Brain pericyte (primary cell): ENCODE measurements around the gene GTSE1.
"Not testable (repeated sequence)": the region's sequence is repeated elsewhere in the genome, so short reads cannot be mapped to it uniquely, and the experiment has no call there.

Experiments used
- DNase-seq: peaks from one replicate; pipeline ENCODE4 v3.0.0-alpha.2; 2012; ENCODE audit warnings: low read depth, low spot score

Gene GTSE1

DNA sequence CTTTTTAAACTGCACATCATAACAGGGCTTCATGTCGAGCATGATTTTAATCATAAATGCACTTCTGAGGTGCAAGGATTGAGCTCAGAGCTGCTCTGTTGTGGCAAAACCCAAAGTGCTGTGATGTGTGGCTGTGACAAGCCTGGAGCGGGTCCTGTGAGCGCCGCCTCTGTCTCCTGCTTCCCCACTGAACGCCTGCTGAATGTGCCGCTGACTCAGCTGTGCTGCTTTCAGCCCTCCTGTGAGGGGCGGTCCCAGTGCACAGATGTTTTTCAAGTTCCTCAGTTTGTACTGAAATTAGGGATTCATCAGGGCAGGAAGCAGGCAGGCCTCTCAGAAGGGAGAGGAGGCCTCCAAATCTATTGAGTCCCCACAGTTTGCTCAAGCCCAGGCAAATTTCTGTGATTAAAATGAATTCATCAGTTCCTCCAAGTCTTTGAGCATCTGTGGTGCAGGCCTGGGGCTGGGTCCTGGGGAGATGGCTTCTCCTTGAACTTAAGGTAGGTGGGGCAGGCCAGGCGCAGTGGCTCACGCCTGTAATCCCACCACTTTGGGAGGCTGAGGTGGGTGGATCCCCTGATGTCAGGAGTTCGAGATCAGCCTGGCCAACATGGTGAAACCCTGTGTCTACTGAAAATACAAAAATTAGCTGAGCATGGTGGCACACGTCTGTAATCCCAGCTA lies 3.0 kb upstream of the GTSE1 start:
- DNase-seq, result no peak

DNA sequence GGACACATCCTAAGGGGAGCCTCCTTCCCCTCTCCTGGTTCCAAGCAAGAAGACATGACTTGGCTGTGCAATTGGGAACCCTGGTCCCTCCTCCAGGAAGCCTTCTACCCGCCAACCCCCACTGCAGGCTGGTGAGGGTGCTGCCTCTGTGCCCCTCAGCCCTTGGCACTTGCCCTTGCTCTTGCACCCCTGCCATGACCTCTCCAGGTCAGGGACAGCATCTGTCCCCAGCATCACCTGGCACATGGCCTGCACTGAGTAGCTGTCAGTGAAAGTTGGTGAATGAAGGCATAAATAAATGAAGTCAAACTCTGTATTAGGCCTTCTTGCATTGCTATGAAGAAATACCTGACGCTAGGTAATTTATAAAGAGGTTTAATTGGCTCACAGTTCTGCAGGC lies 1.9 kb upstream of the GTSE1 start:
- DNase-seq, result no peak

DNA sequence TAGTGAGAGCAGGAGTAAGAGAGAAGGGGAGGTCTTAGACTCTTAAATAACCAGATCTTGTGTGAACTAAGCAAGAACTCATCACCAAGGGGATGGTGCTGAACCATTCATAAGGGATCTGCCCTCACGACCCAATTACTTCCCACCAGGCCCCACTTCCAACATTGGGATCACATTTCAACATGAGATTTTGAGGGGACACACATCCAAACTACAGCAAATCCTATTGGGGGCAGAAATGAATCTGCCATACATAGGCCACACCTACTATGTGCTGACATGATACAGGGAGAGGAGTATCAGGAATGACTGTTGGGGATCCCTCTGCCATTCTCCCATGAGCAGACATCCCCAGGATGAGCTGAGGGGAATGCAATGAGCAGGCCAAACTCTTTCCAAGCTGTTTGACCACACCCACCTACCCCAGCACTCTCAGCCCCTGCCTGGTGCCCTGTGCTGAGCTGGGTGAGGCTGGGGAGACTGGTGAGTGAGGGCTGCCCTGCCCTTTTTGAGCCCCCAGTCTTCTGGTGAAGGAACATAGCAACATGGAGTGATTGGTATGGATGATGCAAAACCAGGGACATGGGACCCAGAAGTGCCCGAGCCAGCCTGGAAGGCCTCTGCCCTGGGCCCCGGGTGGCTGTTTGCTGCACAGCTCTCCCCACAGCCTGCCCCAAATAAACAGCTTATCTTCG lies 1.2 kb upstream of the GTSE1 start:
- DNase-seq, result no peak

DNA sequence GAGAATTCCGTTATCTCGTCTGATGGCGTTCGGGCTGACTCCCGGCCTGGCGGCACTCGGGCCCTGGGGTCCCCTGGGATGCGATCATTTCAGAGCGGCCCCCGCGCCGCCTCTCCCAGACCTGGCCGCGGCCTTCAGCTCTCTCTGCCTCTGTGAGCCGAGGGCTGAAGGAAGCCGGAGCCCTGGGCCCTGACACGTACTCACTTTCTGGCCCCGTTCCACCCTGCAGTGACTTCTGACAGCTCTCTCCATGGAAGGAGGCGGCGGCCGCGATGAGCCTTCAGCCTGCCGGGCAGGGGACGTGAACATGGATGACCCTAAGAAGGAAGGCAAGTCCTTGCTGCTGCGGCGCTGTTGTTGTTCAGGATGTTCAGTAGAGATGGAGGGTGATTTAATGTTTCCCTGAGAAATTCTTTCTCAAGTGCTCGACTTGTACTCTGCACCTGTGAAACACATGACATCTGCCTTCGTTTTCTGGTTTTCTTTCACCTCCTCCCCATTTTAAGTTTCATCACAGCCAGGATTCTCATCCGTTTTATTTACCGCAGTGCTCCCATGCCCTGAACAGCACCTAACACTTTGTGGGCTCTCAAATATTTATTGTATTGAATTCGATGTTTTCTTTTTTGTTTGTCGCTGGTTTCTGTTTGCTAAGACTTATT lies 612 bp downstream of the GTSE1 start:
- DNase-seq, result no peak

DNA sequence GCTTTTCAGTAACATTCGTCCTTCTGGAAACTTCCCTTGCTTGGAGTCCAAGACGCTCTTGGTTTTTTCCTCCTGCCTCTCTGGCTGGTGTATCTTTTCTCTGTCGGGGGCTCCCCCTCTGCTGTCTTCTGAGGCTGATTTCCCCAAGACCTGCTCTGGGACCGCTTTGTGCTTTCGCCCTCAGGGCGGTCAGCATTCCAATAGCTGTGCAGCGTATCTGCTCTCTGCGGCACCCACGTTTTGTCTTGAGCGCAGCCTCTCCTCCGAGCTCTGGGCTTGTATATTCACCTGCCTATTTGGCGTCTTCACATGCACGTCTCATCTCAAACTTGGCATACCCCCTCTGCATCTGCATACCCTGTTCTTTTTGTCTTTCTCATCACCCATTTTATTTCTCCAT lies 2.4 kb downstream of the GTSE1 start:
- DNase-seq, result no peak

DNA sequence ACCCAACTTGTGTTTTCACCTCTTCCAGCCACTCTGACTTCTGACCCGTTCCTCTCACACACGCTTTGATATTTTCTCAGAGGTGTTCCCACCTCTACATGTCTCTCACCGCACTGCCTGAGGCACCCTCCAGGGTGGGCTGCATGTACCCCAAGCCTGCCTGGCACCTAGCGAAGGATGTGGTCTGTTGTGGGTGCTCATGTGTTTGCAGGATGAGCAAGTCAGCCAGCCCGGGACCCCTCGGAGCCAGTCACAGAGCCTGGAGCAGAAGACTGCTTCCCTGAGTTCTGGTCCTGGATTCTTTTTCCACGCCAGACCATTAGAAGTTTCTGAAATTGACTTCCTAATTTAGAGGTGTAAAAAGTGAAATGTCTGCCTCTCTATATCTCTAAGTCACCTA lies 3.8 kb downstream of the GTSE1 start:
- no peak for DNase-seq

DNA sequence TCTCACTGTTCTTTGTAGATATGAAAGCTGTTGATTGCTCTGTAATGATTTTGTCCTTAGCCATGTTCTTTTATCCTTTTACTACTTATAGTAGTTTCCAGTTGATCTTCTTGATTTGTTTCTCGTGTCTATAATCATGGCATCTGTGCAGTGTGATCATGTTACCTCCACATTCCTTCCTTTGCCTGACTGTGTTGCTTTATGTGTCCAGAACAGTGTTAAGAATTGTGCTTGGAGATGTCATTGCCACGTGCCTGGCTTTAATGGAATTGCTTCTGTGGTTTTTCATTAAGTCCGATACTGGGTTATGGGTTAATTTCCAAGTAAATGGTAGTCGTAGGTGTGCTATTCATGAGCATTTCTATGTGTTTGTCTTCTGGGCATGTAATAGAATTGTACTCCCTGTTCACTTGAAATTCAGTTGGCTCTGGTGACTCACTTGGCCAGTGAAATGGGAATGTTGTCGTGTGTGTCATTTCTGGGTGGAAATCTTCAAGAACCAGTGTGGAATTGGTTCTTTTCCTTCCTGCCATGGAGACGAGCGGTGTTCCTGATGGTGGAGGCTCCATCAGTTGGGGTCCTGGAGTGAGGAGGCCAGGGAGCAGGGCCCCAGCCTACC lies 6.8 kb downstream of the GTSE1 start:
- no peak for DNase-seq

DNA sequence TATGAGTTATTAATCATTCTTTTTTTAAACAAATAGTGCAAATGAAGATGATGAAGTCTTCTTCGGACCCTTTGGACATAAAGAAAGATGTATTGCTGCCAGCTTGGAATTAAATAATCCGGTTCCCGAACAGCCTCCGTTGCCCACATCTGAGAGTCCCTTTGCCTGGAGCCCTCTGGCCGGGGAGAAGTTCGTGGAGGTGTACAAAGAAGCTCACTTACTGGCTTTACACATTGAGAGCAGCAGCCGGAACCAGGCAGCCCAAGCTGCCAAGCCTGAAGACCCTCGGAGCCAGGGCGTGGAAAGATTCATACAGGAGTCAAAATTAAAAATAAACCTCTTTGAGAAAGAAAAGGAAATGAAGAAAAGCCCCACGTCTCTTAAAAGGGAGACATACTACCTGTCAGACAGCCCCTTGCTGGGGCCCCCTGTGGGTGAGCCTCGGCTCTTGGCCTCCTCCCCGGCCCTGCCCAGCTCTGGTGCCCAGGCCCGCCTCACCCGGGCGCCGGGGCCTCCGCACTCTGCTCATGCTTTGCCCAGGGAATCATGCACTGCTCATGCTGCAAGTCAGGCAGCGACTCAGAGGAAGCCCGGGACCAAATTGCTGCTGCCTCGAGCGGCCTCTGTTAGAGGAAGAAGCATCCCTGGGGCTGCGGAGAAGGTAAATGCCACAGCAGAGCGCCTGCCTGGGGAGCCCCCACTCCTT lies 11.8 kb downstream of the GTSE1 start:
- no peak for DNase-seq

DNA sequence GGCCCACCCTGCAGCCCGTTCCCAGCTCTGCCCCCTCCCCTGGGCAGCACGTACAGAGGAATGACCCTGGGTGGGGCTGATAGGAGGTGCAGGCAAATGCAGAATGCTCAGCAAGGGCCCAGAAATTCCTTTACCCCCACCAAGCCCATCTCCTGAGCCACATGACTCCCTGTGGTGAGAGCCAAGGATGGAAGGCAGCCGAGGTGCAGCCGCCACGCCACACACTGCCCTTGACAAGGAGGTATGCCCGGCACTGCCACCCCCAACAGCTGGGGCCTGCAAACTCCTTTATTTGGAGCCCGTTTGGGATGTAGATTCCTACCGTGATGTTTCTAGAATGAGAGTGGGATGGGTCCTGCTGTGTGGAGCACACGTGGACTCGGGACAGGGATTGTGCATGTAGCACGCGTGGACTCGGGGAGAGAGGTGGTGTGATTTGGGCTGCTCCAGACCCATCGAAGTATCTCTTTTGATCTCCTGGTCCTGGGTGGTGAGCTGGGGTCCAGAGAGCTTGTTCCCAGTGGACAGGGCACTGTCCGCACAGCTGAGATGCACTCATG lies 12.9 kb downstream of the GTSE1 start:
- no peak for DNase-seq

DNA sequence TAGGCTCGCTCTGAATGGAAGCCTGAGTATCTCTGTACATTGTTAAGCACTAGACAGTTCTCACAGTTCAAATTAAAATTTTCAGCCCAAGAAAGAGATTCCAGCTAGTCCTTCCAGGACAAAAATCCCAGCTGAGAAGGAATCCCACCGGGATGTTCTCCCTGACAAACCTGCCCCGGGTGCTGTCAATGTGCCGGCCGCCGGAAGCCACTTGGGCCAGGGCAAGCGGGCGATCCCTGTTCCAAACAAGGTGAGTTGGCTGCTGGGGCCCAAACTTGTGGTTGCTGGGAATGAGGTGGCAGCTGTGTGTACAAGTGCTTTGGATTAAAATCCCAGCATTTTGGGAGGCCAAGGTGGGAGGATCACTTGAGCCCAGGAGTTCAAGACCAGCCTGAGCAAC lies 15.4 kb downstream of the GTSE1 start:
- DNase-seq, result no peak

DNA sequence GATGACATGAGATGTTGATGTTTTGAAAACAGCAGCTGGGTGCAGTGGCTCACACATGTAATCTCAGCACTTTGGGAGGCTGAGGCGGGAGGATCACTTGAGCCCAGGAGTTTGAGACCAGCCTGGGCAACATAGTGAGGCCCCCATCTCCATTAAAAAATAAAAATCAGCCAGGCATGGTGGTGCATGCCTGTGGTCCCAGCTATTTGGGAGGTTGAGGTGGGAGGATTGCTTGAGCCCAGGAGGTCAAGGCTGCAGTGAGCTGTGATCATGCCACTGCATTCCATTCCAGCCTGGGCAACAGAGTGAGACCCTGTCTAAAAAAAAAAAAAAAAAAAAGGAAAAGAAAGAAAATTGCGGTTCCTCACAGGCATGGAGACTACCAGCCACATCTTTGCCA lies 16.2 kb downstream of the GTSE1 start:
- not testable (repeated sequence) for DNase-seq

DNA sequence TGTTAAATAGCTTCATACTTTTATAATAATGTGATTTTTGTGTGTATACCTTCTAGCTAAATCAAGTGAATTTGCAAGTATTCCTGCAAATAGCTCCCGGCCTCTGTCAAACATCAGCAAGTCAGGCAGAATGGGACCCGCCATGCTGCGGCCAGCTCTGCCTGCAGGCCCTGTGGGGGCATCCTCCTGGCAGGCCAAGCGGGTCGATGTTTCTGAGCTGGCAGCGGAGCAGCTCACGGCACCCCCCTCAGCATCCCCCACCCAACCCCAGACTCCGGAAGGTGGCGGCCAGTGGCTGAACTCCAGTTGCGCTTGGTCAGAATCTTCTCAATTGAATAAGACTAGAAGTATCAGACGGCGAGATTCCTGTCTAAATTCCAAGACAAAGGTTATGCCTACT lies 19.3 kb downstream of the GTSE1 start:
- DNase-seq, result no peak

DNA sequence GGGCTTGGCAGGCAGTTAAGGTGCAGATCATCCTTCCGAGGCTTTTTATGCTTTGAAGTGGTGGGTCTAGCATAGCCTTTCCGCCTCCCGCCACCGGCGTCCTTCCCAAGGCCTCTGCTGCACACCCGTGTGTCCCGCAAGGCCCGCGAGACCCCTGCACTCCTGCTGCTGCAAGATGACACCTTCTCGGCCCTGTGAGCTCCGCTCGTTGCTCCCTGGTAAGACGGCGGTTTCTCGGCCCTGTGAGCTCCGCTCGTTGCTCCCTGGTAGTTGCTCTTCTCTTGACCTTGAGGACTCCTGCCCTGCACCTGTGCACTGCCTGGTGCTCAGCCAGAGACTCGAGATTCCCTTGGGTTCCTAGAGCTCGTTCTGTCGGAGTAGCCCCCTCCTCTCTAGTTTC lies 21.0 kb downstream of the GTSE1 start:
- no peak for DNase-seq

DNA sequence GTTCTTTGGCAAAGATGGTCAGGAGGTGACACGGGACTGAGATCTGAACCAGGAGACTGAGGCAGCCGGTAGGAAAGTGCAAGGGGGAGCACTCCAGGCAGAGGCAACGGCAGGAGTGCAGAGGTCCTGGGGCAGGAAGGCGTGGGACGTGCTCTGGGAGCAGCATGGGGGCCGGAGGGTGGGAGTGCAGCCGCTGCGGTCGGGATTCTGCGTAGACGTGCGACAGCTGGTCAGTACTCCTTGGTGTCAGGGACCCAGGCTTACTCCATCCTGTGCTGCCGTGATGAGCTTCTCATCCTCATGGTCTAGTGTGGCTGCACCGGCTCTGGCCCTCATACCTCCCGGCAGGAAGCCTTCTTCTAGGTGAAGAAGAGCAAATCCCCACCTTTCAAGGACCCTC lies 21.9 kb downstream of the GTSE1 start:
- DNase-seq, result no peak

DNA sequence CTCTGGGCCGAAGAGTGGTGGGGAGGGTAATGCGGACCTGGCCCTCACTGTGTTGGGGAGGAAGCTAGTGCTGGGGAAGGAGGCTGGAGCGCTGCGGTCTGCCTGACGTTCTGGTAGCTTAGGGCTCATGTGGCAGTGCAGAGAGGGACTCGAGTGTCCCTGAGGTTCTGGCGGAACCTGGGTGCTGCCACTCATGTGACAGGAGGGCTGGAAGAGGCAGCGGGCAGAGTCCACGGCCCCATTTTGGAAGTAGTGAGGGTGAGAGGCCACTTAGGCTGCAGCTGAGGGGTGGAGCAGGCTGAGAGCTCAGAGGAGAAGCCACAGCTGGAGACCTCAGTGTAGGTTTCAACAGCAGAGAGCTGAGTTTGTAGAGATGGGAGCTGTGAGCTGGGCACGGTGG lies 22.6 kb downstream of the GTSE1 start:
- no peak for DNase-seq

DNA sequence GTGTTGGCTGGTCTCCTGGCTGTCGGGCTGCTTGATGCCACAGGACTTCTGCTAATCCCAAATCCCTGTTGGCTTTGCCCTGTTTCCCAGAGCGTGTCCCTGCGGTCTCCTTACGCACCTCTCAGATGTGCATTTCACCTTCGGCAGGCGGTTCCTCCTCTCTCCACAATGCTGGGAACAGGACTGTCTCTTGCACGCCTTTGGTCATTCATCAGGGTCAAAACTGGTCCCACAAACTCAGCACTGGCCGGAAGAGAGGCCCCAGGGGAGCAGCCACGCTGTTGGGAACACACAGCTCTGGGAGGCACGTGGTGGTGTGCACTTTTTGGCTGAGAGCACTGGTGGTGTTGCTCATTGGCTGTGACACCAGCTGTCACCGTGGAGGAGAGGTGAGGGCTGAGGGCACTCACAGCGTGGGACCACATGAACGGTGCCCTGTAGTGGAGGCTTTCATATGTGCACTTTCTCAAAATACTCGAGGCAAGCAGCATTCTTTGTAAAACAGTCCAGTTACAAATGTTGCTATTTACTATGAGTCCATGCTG lies 23.6 kb downstream of the GTSE1 start:
- no peak for DNase-seq

DNA sequence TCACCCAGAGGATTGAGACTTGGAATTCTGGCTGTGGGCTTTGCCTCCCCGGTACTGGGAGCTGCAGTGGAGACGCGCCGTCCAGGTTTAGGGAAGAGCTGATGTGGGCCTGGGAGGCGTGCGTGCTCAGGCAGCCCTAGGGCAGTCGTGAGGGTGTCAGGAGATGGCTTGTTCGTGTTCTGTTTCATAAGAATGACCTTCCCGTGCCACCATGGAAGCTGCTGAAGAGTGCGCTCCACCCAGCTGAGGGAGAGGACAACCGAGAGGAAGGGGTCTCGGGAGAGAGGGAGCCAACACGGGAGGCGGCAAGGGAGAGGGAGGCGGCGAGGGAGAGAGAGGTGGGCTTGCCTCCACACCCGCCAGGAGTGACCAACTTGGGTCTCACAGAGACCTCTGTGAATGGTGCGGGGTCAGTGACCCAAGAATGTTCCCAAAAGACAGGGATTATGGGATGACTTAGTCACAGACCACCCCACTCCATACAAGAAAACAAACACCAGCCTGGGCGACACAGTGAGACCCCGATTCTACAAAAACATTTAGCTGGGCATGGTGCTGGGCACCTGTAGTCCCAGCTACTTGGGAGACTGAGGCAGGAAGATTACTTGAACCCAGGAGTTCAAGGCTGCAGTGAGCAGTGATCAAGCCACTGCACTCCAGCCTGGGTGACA lies 24.2 kb downstream of the GTSE1 start:
- no peak for DNase-seq

DNA sequence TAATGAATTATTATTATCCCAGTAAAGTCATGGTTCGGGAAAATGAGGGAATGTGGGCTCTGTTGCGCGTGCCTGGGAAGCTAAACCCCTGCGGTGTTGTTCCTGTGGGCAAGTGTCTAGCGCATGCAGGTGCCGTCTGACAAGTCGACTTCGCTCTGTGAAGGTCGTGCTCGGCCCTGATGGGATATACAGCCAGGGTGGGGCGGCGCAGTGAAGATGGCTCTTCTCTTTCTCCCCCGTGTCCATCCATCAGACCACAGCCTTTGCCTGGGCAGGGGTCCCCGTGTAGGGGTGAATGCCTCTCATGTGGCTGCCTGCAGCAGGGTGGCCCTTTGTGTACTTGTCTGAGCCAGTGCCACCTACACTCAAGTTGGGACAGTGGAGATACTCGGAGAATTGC lies 26.0 kb downstream of the GTSE1 start:
- no peak for DNase-seq

DNA sequence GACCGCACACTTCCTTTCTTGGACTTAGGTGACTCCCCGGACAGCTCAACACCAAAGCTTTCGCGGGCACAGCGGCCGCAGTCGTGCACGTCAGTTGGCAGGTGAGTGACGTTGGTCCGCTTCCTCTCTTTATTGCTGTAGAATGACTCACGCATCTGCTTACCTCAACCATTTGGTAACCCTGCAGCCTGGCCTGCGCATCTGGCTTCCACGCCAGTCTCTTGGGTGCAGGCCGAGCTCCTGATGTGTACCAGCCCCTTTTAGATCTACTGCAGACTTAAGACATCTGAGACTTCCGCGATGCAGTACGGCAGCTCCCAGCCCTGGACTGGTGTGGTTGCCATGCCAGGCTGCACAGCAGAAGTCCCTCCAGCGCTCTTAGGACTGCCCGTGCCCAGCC lies 26.5 kb downstream of the GTSE1 start:
- no peak for DNase-seq

DNA sequence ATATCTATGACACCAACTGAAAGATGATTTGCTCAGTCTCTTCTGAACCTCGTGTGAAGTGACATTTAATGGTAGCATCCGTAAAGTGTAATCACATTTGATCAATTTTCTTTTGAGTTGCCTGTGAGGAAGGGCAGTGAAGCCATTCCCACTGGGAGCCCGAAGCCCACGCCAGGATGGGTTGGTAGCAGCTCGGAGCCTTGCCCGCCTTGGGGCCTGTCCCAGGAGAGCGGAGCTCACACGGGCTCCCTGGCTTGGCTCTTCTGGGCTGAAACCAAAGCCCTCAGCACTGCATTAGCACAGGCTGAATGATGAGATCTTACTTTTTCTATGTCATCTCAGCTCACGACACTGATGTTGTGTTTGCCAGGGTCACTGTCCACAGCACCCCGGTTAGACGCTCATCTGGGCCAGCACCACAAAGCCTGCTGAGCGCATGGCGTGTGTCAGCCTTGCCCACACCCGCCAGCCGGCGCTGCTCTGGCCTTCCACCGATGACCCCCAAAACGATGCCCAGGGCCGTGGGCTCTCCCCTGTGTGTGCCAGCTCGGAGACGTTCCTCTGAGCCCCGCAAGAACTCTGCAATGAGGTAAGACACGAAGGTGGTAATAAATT lies 29.5 kb downstream of the GTSE1 start:
- no peak for DNase-seq
